Neural progenitor cell (in vitro differentiated cells): Measurements from ENCODE around the gene SUN1.

ENCODE experiments used
- EZH2 ChIP-seq: fragments of 200-600 bp; sonication (generic); IDR thresholded peaks from 2 replicates; pipeline ENCODE4 v1.6.1; 2017; ENCODE audit warnings: antibody characterized with exemption, mild to moderate bottlenecking, moderate library complexity
- TF ChIP-seq, protein P1 (sequence below): fragments of 200-600 bp; sonication (generic); IDR thresholded peaks from 2 replicates; pipeline ENCODE4 v1.5.1; 2017; ENCODE audit warnings: antibody characterized with exemption, mild to moderate bottlenecking

DNA sequence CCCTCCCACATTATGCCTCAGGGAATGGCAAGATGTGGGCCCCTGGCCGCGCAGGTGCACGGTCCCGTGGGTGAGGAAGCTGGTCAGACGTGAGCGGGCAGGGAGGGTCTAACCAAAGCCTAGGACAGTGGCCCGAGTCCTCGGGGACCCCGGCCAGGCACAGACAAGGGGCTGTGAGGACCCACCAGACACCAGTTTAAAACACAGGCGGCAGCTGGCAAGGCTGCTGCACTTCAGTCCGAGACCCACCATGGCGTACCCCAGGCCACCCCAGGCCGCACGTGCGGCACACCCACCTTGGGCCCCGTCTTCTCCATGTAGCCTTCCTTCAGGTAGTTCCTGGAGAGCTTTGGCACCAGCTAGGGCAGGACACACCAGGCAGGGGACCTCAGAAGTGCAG lies 67.5 kb downstream of the SUN1 start:
- no peak for TF ChIP-seq EZH2
- TF ChIP-seq, protein P1, sequence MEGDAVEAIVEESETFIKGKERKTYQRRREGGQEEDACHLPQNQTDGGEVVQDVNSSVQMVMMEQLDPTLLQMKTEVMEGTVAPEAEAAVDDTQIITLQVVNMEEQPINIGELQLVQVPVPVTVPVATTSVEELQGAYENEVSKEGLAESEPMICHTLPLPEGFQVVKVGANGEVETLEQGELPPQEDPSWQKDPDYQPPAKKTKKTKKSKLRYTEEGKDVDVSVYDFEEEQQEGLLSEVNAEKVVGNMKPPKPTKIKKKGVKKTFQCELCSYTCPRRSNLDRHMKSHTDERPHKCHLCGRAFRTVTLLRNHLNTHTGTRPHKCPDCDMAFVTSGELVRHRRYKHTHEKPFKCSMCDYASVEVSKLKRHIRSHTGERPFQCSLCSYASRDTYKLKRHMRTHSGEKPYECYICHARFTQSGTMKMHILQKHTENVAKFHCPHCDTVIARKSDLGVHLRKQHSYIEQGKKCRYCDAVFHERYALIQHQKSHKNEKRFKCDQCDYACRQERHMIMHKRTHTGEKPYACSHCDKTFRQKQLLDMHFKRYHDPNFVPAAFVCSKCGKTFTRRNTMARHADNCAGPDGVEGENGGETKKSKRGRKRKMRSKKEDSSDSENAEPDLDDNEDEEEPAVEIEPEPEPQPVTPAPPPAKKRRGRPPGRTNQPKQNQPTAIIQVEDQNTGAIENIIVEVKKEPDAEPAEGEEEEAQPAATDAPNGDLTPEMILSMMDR, result no peak
